Keratinocyte (primary cell): Measurements from ENCODE around the gene PTPN12. TPM values are rescaled to one million over a fixed set of nuclear protein-coding genes. Genes with fewer than 3 reads are reported as not detected.

Source experiments
- DNase-seq: peaks from one replicate; pipeline ENCODE4 v3.0.0-alpha.2; 2011; ENCODE audit warnings: low read depth, missing footprints, low spot score
- FAIRE-seq: peaks from 2 replicates; lab custom pipeline; 2011; peaks lifted over from hg19 to GRCh38; lab: Jason Lieb, UNC
- H2AFZ ChIP-seq: 2 replicates; pipeline ENCODE4 v1.6.0; 2012; ENCODE audit warnings: low read length, control low read depth, inconsistent platforms; ENCODE audit not compliant: control insufficient read depth
- H3K27ac ChIP-seq: 2 replicates; pipeline ENCODE4 v1.5.1; 2011; ENCODE audit warnings: low read length; ENCODE audit not compliant: control insufficient read depth, insufficient read depth
- H3K27me3 ChIP-seq: 3 replicates; pipeline ENCODE4 v1.6.0; 2011; ENCODE audit warnings: low read length; ENCODE audit not compliant: control insufficient read depth, insufficient read depth; ENCODE audit errors: extremely low read depth
- H3K36me3 ChIP-seq, 2 experiments: 2 replicates in 1 of 2; 3 replicates in 1 of 2; pipeline ENCODE4 v1.5.1; 2011; ENCODE audit warnings: low read length in 2 of 2, mild to moderate bottlenecking in 1 of 2; ENCODE audit not compliant: control insufficient read depth in 2 of 2, insufficient read depth in 2 of 2; ENCODE audit errors: extremely low read depth in 1 of 2
- H3K4me1 ChIP-seq: 3 replicates; pipeline ENCODE4 v1.5.1; 2011; ENCODE audit warnings: low read length; ENCODE audit not compliant: control insufficient read depth, insufficient read depth; ENCODE audit errors: extremely low read depth
- H3K4me2 ChIP-seq: 3 replicates; pipeline ENCODE4 v1.6.0; 2011; ENCODE audit warnings: low read depth, low read length; ENCODE audit not compliant: control insufficient read depth, insufficient read depth; ENCODE audit errors: extremely low read depth
- H3K4me3 ChIP-seq, 3 experiments: fragments of 200-600 bp in 1 of 3; sonication (generic) in 1 of 3; 2 replicates in 2 of 3; 3 replicates in 1 of 3; pipeline ENCODE4 v1.5.1; 2011 to 2016; ENCODE audit warnings: low read length in 3 of 3, mild to moderate bottlenecking in 3 of 3, control low read depth in 2 of 3, inconsistent platforms in 1 of 3, low read depth in 1 of 3, mixed read lengths in 1 of 3, mixed run types in 1 of 3, moderate library complexity in 1 of 3; ENCODE audit not compliant: control insufficient read depth in 2 of 3, insufficient read depth in 2 of 3; ENCODE audit errors: extremely low read depth in 1 of 3
- H3K79me2 ChIP-seq: 2 replicates; pipeline ENCODE4 v1.6.0; 2012; ENCODE audit warnings: low read length; ENCODE audit not compliant: control insufficient read depth, insufficient read depth
- H3K9ac ChIP-seq: 3 replicates; pipeline ENCODE4 v1.6.0; 2011; ENCODE audit warnings: low read length; ENCODE audit not compliant: control insufficient read depth, insufficient read depth; ENCODE audit errors: extremely low read depth
- H3K9me1 ChIP-seq: 3 replicates; pipeline ENCODE4 v1.6.0; 2011; ENCODE audit warnings: low read length; ENCODE audit not compliant: control insufficient read depth, insufficient read depth; ENCODE audit errors: extremely low read depth
- H3K9me3 ChIP-seq: 2 replicates; pipeline ENCODE4 v1.5.1; 2012; ENCODE audit warnings: low read depth, low read length; ENCODE audit not compliant: control insufficient read depth
- H4K20me1 ChIP-seq: 3 replicates; pipeline ENCODE4 v1.6.0; 2011; ENCODE audit warnings: low read length; ENCODE audit not compliant: control insufficient read depth, insufficient read depth; ENCODE audit errors: extremely low read depth
- CTCF ChIP-seq, 3 experiments: IDR thresholded peaks in 1 of 3; conservative IDR thresholded peaks in 1 of 3; optimal IDR thresholded peaks in 1 of 3; 2 replicates in 2 of 3; 3 replicates in 1 of 3; pipeline versions ENCODE3 to v1.5.1; 2011; ENCODE audit warnings: low read length in 3 of 3, mild to moderate bottlenecking in 3 of 3, moderate library complexity in 2 of 3, control low read depth in 1 of 3, inconsistent platforms in 1 of 3; ENCODE audit not compliant: insufficient read depth in 2 of 3; ENCODE audit errors: extremely low read depth in 1 of 3
- EZH2 ChIP-seq: IDR thresholded peaks from one replicate; pipeline ENCODE4 v1.6.1; 2012; ENCODE audit warnings: inconsistent platforms, mild to moderate bottlenecking, low read length, moderate library complexity
- dilution Hi-C: fragments of 300-500 bp; cut with MboI; formaldehyde crosslinking; loops from one replicate; pipeline ENCODE4 v1.7.0; 2020; ENCODE audit warnings: low sequenced_read_pairs; ENCODE audit not compliant: extremely low pct_ligation_motif_present
- polyA plus RNA-seq, 5 experiments: library from polyadenylated mRNA; depleted of rRNA in 3 of 5; stranded (reverse) in 3 of 5; stranded (forward) in 1 of 5; unstranded in 1 of 5; fragments of >200 nt; gene quantifications; 1 replicate in 1 of 5; 2 replicates in 3 of 5; 3 replicates in 1 of 5; pipeline versions ENCODE4 v1.2.1 to v1.2.3, GENCODE V29; 2011 to 2012; ENCODE audit warnings: missing spikeins in 2 of 5, low read depth in 1 of 5, low replicate concordance in 1 of 5

The PTPN12 gene
- polyA plus RNA-seq, 1 donor (not counting 4 experiments of a cell fraction or from before 2014, with no cell fraction given): 61.1 TPM

- Histone ChIP-seq H3K9me3 (no peaks in the 10 kb centered on the region), H3K4me3 (no peak overlapping the region), H3K27ac (no peak overlapping the region), H3K4me2 (no peak overlapping the region), H3K4me1 (peaks cover 7% of the 10 kb centered on the region), H3K9me1 (no peaks in the 10 kb centered on the region), H3K79me2 (peaks cover 79% of the 10 kb centered on the region), H2AFZ (no peak overlapping the region), H3K36me3 (peaks cover 21 to 28% of the 10 kb centered on the region in 2 experiments), H4K20me1 (peaks cover 4% of the 10 kb centered on the region), H3K9ac (no peak overlapping the region), H3K27me3 (no peaks in the 10 kb centered on the region)
- dilution Hi-C loops: no loop called here
- FAIRE-seq (no peak), DNase-seq (no peak)
- TF ChIP-seq CTCF (optimal IDR thresholded peaks at IDR 0.05 in 1 of 3, IDR thresholded peaks at IDR 0.05 in 1 of 3, conservative IDR thresholded peaks at IDR 0.05 in 1 of 3; ENCODE audit: extremely low read depth in 1 of 3, insufficient read depth in 2 of 3, low read length in 3 of 3) (no peak), EZH2 (no peak)
Observed at GRCh38 chr7:77571801-77572200, 34.7 kb downstream of the PTPN12 start.

GRCh38 chr7:77575187-77575586 is 38.1 kb downstream of the PTPN12 start:
- dilution Hi-C loops: no loop called here

More at GRCh38 chr7:77575187-77575586, 38.1 kb downstream of the PTPN12 start:
- Histone ChIP-seq H3K9ac (no peak overlapping the region), H3K79me2 (peaks cover 70% of the 10 kb centered on the region), H4K20me1 (peaks cover 6% of the 10 kb centered on the region), H3K9me3 (no peaks in the 10 kb centered on the region), H3K27ac (no peak overlapping the region), H3K4me3 (no peak overlapping the region), H3K9me1 (no peaks in the 10 kb centered on the region), H3K4me2 (no peak overlapping the region), H2AFZ (no peak overlapping the region), H3K36me3 (peaks cover 17 to 25% of the 10 kb centered on the region in 2 experiments), H3K4me1 (peaks cover 2% of the 10 kb centered on the region), H3K27me3 (no peaks in the 10 kb centered on the region)
- FAIRE-seq (no peak), DNase-seq (no peak)
- TF ChIP-seq CTCF (optimal IDR thresholded peaks at IDR 0.05 in 1 of 3, IDR thresholded peaks at IDR 0.05 in 1 of 3, conservative IDR thresholded peaks at IDR 0.05 in 1 of 3; ENCODE audit: extremely low read depth in 1 of 3, insufficient read depth in 2 of 3, low read length in 3 of 3): no peak
- TF ChIP-seq EZH2: no peak
